Occipital lobe (tissue), 2 donors: Measurements from ENCODE around the gene SLC2A9. TPM values are rescaled to one million over a fixed set of nuclear protein-coding genes. Genes with fewer than 3 reads are reported as not detected.

Experiments
- DNase-seq: peaks from one replicate; lab custom pipeline; 2025; lab: John Stamatoyannopoulos, UW
- total RNA-seq: library from RNA; depleted of rRNA; stranded (reverse); fragments of >200 nt; gene quantifications from one replicate; pipeline ENCODE4 v1.2.3, GENCODE V29; 2014

Gene SLC2A9
- total RNA-seq, 1 donor from 2014 or later: 3.1 TPM

DNA sequence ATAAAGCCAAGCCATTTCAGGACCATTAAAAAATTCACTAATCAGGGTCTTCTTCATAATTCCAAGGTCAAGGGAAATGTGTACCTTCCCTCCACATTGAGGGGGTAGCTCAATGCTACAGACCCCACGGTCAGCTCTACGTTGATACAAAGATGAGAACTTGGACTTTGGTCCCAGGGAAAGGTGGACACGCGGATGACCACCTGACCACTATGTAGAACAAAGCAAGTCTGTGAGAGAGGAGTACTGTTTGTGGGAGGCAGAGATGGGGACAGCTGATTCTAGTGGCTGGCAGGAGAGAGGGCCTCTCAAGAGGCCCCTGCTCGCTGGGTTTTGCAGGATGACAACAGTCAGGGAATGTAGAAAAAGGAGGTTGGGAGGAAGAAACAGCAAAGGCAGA, 58.0 kb downstream of the SLC2A9 start:
- DNase-seq: no peak

- DNase-seq: no peak
These were observed 58.5 kb downstream of the SLC2A9 start for GRCh38 chr4:9962611-9963314.

DNA sequence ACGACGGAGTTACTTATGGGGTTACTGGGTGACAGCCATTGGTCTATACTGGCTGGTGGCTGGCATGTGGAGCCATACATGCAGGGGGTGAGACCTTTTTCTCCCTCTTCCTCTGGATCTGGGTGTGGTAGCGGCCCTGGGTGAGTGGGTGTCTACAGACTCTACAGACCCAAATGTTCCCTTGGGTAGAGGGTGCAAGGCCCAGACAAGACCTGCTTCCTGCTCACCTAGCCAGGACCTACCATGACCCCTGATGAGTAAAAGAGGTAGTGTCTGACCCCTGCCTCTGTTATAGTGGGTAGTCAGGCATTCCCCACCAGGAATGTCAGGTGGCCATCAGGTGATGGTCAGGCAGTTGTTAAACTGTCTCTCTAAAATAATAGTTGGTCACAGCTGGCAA, 66.8 kb downstream of the SLC2A9 start:
- DNase-seq: no peak

DNA sequence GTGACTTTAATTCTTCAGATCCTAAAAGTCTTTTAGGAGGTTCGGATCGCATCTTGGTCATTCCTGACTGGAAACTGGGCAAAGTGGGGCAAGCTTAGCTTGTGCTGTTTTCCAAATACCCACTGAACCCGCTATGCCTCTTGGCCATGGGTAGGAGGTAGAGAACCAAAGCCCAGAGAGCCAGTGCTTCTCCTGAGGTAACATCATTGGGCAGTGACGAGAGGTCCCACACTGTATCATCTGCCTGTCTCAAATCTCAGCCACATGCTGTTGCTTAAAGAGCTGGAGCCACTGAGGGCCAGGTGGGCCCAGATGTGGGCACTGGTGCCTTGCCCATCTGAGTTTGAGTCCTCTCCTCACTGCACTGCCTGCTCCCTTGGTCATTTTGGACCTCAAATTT, 68.2 kb downstream of the SLC2A9 start:
- no peak for DNase-seq

GRCh38 chr4:9952415-9952950, 68.8 kb downstream of the SLC2A9 start:
- no peak for DNase-seq

DNA sequence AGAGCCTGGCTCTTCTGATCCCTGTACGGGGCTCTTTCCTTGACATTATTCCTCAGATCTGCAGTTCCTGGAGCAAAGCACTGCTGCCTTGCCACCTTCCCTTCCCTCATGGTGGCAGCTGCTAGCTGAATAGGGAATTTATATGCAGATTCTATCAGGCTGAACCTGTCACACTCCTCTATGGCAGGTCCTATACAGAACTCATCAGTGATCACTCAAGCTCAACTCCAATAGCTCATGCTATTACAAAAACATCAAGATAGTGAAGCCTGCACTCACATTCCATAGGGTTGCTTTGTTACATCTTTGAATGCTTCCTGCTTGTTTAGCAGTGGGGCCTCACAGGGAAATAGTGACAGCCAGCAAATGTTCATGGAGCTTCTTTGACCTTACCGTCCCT, 71.7 kb downstream of the SLC2A9 start:
- DNase-seq: no peak

- no peak for DNase-seq
These were observed 73.9 kb downstream of the SLC2A9 start for GRCh38 chr4:9947168-9948062.

DNA sequence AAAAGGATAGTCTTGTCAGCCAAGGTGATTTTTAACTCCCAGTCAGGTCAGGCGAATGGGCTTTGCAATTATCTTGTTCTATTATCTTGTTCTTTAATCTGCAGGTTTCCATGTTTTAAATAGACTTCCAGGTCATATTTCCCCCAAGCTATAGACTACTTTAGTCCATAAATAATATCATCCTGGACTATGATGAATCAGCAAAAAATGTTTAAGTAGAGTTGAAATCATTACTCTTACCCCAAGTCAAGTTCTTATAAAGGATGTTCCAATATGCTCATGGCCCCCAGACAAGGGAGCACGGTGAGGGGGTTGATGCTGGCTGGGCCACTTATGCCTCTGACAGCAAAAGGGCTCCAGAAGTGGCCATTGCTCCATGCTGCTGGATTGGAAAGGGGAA, 75.1 kb downstream of the SLC2A9 start:
- DNase-seq: no peak

DNA sequence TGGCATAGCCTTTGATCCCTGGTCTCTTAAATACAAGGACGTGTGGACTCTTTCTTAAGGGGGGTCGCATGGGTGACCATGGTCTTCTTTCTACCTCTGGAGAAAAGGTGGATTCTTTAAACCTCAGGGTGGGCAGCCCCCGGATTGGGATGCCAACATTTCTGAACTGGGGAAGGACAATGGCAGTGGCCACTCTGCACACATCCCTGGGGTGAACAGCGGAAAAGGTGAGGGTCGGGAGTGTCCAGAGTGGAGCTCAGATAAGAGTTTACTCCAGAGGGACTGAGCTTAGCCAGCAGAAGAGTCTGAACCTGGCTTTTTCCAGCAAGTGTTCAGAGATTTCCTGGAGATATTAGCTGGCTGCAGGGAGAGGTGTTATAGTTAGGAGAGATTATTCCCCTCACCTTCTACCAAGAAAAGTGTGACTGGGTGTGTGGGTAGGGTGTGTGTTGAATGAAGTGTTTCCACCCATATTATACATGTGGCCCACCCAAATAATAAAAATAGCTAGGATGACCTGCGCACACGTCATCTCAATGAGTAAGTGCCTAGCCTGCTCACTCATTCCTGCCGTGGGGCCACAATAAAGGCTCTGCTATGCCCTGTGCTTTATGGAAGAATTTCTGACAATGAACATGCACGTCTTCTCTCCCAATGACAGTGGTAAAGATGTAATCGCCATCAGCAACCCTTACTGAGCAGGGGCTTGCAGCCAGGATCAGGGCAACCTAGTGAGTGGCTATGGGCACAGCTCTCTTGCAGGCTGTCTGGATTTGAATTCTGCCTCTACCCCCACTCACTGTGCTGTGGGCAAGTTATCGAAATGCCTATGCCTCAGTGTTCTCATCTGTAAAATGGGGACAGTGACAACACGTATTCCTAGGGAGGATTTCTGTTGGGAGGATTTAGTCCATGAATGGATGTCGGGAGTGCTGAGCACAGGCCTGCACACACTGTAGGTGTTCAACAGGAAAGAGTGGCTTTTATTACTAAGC, 76.6 kb downstream of the SLC2A9 start:
- no peak for DNase-seq

GRCh38 chr4:9943761-9944160, 77.5 kb downstream of the SLC2A9 start:
- no peak for DNase-seq

- no peak for DNase-seq
These were observed 78.2 kb downstream of the SLC2A9 start for GRCh38 chr4:9942921-9943600.

GRCh38 chr4:9942139-9942538, 79.2 kb downstream of the SLC2A9 start:
- no peak for DNase-seq

DNA sequence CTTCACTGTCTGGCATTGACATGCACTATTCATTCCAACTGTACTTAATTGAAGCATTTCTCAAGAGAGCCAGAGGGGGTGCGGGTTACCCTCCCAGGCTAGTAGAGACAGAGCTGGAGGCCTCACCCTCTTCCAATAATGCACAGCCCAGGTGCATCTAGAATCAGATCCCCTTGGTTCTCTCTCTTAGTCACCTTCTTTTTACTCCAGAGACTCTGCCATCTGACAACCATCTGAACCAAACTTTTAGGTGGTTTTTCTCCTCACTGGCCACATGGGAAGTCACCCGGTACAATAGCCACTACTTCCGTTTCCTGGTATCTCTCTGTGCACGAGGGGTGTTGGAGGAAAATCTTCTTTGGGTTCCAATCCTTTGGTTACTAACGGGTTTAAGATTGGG, 81.3 kb downstream of the SLC2A9 start:
- DNase-seq: no peak

DNA sequence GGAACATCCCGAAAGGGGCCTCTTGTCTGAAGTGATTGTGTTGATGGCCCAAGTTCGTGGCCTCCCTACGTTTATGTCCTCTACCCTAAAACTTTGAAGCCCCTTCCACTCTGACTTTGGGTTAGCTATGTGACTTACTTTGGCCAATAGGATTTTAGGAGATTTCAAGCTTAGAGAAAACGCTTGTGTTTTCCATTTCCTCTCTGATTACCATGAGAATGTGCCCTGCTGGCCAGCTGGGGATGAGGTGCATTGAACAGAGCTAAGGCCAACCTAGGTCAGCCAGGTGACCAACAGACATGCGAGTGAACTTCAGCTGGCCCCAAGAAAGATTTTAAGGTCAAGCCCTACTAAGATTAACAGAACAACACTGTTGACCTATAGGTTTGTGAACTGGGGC, 82.4 kb downstream of the SLC2A9 start:
- no peak for DNase-seq

- no peak for DNase-seq
These were observed 84.2 kb downstream of the SLC2A9 start for GRCh38 chr4:9937078-9937477.

- DNase-seq: no peak
These were observed 85.1 kb downstream of the SLC2A9 start for GRCh38 chr4:9936129-9936644.

DNA sequence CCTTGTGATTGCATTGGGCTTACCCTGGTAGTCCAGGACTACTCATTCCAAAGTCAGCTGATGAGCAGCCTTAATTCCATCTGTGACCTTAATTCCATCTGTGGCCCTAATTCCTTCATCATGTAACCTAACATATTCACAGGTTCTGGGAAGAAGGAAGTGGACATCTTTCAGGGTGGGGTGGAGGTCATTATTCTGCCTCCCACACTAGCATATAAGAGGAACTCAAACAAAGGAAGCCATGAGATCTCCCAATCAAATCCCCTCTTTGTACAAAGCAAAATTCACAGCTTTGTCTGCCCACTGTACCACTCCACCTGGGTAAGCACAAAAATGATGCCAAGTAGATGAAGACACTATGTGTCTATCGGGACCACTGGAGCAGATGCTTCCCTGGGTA, 87.3 kb downstream of the SLC2A9 start:
- no peak for DNase-seq

- no peak for DNase-seq
These were observed 88.1 kb downstream of the SLC2A9 start for GRCh38 chr4:9933184-9933583.

DNA sequence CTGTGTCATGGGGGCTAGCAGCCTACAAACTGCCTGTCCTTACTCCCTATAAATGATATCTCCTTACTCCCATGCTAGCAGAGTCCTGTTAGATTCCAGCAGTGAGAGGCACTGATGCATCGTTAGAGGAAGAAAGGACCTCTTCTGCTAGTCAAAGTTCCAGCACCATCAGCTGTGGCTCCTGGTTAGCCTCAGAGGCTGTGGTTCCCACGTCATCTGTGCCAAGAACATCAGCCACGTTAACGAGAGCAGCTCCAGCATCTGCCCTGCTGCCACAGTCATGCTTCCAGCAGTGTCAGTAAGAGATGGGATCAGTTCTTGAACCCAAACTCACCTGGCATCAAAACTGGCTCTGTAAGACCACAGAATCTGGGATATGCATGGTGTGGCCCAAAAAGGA, 88.5 kb downstream of the SLC2A9 start:
- no peak for DNase-seq

GRCh38 chr4:9931146-9931545, 90.2 kb downstream of the SLC2A9 start:
- no peak for DNase-seq

DNA sequence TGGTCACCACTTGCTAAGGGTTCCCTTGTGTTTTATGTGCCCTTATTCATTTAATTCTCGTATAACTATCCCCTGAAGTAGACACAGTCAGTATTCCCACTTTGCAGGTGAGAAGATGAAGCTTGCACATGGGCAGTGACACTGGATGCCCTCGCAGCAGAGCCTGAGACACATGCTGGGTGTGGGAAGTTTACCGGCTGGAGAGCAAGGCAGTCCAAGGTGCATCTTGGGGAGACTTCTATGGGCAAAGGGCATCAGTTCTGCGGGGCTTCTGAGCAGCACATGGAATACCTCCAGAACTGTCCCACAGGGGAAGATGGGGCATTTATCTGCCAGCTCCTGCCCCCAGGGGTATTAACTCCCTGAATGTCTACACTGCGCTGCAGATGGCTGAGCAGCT, 92.2 kb downstream of the SLC2A9 start:
- no peak for DNase-seq
